NCI-H1048 (cell line): ENCODE results near the gene RELCH.

Experiments
- DNase-seq: peaks from one replicate; lab custom pipeline; 2025; lab: John Stamatoyannopoulos, UW

RELCH gene

DNA sequence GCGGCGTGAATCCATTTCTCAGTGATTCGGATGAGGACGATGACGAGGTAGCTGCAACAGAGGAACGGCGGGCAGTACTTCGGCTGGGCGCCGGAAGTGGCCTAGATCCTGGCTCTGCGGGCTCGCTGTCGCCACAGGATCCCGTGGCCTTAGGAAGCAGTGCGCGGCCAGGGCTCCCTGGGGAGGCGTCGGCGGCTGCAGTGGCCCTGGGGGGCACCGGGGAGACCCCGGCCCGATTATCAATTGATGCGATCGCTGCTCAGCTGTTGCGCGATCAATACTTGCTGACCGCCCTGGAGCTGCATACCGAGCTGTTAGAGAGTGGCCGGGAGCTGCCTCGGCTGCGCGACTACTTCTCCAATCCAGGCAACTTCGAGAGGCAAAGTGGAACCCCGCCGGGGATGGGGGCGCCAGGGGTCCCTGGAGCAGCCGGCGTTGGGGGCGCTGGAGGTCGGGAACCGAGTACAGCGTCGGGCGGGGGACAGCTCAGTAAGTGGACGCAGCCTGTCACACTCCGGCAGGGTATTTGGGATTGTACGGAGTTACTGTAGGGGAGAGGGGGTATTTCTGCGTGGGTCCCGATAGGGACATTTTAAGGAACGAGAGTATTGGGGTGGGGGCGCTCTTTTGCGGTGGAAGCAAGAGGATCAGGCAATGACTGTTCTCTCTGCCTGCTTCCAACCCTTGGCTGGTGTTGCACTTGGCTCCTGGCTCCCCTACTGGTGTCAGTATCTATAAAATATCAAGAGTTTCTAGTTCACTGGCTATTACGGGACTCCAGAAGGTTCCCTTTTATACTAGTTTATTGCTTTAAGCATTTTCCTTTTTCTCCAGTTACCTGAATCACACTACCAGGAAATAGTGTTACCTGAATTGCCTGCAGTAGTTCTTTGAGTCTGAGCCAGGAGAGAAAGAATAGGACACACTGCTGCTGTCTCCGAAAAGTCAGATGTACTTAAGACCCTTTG, 772 bp downstream of the RELCH start:
- no peak for DNase-seq

DNA sequence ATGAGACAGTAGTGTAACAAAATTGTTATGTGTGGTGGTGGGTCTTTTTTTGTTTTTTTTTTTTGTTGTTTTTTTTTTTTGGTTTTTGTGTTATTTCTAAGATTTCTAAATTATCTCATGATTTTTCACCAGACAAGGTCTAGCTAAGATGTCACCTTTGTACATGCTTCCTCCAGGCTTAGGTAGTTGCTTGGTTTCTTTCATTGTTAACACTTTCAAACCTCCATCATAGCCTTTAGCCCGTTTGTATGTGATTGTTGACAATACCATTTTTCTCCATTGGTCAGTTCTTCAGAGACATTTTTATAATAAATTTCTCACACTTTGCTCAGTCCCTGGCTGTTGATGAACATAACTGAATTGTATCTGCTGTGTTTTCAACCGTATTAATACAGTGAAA, 2.2 kb downstream of the RELCH start:
- no peak for DNase-seq

DNA sequence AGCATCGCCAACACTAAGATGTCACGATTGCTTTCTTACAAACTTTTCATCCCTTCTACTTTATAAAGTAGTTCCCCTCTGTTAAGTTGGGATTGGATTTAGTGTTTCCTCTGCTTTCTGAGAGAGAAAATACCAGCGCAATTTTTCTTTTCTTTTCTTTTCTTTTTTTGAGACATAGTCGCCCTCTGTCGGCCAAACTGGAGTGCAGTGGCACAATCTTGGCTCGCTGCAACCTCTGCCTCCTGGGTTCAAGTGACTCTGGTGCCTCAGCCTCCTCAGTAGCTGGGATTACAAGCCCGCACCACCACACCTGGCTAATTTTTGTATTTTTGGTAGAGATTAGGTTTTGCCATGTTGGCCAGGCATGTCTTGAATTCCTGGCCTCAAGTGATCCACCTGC, 9.0 kb downstream of the RELCH start:
- no peak for DNase-seq

DNA sequence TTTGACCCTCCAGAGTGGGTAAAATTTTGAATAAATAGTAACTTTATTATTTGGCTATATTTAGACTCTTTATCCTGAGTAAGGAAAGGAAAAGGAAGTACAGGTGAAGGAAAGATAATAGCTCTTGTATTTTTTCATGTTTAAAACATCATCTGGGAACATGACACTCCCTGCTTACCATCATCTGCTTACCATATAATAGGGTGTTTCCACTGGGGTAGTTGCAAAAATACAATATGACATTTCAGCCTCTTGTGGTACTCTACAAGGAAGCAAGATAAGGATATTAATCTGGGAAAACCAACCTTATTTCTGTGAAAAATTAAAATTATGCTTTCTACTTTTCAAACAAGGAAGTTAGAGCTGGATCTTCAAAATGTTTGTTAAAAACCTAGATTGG, 9.9 kb downstream of the RELCH start:
- DNase-seq = no peak

DNA sequence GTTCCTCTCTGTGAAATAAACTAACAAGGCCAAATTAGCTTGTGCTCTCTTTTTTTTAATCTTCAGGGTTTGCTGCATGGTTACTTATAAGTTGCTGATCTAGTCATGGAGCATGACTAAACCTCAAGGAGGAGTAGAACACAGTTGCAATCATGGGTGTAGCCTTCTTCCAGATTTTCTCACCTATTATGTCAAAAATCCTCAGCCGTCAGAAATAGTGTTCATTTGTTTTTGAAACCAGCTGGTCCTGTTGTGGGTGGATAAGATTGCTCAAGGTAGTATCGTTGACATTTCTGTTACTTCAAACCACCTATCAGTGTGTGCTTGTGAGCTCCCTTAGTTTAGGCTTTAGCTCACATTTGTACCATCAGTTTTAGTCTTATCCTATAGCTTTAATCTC, 11.2 kb downstream of the RELCH start:
- no peak for DNase-seq

DNA sequence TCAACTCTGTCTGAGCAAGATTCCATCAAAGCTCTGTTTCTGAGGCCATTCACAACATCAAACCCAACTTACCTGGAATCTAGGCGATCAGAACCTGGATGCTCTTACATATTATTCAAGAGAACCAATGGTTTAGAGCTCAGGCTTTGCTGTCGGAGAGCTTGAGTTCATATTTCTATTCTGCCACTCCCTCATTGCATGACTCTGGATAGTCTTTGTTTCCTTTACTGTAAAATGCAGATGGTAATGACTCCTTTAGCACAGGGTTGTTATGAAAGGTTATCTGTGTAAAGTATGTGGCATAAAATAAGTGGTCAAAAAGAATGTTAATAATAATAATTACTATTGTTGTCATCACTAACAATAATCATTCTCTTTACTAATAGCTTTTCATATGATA, 12.6 kb downstream of the RELCH start:
- DNase-seq = no peak

DNA sequence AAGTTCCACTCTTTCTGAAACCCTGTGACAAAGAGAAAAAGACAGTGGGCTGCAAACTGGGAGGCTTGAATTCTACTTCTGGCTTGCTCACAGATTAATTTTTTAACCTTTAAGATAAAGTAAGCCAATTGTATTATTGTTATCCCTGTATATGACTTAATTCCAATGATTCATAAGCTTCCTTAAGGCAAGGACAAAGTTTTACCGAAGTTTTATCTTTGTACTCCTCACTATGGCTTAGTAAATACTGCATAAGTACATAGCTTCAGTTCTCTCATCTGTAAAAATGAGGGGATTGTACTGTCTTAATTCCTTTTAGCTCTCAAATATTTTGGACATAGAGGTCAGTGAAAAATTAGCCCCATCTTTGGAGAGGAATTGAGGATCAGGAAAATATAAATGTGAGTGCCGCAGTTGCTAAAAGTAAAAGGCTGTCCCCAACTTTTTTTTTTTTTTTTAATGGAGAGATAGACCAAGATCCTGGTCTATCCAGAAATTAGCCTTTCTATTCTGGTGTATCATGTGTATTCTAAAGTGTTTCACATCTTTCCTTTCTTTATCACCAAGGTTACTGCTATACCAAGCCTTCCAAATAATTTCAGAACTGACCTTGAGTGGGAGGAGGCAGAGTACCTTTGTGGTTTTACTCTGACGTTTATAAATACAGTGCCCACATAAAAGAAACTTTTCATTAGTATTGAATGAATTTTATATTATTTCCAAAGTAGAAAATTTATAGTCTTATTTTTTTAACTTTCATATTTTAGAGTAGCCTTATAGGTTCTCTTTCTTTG, 13.3 kb downstream of the RELCH start:
- no peak for DNase-seq

DNA sequence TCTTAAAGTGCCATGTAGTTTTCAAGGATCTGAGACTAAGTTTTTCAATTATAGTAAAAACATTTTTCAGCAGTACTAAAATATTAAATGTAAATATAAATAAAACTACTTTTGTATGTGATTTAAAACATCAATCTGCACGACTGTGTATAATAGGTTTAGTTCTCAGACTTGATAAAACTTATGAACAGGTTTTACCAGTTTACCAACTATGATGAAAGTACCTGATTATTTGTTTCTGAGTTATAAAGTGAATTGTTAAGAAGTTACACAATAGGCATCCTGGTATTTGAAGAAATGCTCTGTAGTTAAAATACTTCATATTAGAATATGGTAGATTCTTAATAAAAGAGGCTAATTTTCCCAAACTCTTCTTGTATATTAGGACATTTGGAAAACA, 14.8 kb downstream of the RELCH start:
- DNase-seq = no peak

DNA sequence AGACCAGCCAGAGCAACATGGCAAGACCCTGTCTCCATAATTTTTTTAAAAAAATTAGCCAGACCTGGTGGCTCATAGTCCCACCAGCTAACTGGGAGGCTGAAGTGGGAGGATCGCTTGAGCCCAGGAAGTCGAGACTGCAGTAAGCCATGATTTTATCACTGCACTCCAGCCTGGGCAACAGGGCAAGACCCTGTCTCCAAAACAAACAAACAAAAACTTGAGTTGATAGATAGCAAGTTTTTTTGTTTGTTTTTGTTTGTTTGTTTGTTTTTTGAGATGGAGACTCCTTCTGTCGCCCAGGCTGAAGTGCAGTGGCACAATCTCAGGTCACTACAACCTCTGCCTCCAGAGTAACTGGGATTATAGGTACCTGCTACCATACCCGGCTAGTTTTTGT, 18.8 kb downstream of the RELCH start:
- DNase-seq = no peak

DNA sequence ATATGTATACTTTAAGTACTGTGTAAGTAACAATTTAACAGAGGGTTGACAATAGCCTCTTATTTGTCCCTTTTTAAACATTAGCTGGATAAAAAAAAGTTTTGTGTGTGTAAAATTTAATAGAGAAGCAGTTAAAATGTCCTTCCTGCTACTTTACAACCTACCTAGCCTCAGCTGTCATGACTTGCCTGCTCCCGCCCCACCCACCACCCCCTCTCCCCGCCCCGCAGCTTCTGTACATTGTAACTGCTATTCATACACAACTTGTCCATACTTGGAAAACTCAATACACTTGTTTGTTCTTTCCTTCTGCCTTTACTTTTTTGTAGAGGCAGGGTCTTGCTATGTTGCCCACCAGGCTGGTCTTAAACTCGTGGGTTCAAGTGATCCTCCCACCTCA, 19.5 kb downstream of the RELCH start:
- DNase-seq = no peak

DNA sequence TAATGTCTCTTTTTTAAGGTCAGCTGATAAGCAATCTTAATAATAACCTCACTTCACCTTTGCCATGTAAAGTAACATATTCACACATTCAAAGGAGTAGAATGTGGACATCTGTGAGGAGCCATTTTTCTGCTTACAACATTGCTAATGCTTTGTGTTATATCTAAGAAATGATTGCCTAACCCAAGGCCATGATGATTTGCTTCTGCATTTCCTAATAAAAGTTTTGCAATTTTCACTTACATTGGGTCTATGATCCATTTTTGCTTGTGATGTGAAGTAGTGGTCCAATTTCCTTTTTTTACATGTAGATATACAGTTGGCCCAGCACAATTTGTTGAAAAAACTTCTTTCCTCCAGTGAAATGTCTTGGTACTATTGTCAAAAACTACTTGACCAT, 22.0 kb downstream of the RELCH start:
- DNase-seq = no peak

DNA sequence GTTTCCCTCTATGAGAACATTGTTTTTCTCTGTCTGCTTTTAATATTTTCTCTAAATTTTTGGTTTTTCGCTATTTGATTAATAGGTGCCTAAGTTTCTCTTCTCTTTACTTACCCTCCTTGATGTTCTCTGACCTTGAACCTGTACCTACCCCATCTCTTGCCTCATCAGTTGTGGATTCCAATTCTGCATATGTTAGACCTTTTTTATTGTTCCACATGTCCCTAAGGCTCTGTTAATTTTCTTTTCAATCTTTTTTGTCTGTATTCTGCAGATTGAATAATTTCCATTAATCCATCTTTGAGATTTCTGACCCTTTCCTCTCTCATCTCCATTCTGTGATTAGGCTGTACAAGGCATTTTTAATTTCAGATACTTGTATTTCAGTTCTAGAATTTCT, 23.1 kb downstream of the RELCH start:
- no peak for DNase-seq

DNA sequence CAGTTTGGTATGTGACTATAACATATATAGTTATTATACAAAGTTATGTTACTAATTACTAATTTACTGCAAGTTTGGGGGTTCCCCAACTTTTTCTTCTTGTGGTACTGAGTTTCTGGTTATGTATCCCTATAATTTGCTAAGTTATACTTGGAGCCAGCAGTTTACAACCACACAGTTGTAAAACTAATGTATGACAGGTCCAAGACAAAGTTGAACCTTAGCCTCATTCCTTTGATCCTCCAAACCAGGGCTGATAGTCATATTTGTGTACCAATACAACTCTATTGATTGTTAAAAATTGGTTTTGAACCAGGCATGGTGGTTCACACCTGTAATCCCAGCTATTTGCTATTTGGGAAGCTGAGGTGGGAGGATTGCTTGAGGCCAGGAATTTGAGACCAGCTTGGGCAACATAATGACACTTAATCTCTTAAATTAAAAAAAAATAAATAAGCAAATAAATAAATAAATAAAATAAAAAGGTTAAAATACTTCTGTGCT, 24.3 kb downstream of the RELCH start:
- no peak for DNase-seq

DNA sequence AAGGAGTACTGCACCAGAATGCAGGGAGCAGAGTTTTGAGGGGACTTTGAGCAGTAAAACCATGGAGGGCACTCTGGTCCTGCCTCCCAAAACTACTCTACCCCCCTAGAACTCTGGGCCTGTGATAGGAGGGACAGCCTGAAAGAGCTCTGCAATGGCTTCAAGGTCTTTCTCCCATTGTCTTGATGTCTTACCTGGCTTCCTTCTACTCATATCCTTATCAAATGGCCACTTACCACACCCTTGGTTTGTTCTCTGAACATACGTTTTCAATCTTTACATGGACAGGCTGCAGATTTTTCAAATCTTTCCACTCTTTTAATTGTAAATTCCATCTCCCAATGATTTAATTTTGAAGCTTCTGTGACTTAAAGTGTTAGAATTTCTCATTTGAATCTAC, 27.7 kb downstream of the RELCH start:
- no peak for DNase-seq

DNA sequence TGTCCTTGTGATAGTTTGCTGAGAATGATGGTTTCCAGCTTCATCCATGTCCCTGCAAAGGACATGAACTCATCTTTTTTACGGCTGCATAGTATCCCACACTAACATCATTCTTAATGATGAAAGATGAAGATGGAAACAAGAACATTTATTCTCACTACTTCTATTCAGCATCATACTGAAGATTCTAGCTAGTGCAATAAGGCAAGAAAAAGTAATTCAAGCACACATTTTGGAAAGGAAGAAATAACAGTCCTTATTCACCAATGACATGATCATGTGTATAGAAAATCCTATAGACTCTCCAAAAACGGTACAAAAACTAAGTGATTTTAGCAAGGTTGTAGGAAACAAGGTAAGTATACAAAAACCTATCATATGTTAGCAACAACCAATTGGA, 37.2 kb downstream of the RELCH start:
- DNase-seq = no peak

DNA sequence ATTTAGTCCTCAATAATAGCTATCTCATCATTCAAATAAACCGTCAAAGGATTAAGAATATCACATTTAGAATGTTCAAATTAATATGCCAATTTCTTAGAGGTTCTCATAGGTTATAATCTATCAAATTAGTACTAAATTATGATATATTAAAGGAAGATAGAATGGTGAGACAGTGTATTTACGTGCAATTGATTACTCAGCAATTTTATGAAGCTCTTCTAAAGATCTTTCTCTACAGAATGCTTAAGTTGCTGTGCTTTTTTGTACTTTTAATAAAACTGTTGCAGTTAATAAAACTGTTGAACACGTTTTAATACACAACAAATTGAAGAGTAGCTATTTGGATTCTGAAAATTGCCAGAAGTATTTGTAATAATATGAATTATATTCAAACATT, 39.0 kb downstream of the RELCH start:
- DNase-seq = no peak

DNA sequence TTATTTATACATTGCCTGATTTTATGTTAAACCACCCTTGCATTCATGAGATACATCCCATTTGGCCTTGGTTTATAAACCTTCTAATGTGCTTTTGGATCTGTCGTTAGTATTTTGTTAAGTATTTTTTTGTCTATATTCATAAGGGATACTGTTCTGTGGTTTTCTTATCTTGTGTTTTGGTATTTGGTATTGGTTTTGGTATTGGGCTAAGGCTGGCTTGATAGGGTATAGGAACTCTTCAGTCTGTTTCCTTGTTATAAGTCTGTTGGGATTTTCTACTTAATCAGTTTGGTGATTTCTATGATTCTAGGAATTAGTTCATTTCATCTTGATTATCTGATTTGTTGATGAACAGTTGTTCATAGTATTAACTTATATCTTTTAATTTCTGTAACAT, 49.2 kb downstream of the RELCH start:
- DNase-seq = no peak

DNA sequence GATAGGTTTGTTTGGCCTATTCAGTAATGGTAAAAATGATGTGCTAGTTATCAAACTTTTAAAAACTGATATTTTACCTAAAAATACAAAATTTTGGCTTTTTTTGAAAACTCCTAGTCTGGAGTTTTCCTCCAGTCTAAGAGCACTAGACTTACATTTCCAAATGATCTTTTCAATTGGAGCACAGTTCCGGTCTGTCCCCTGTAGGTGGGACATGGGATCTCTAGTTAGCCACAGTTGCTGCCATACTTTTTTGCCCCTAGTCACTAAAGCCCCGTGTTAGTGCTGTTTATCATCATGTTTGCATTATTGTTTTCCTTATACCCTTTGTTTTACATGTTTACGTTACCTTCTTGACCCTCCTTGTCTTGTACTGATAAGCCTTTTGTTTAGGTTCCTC, 52.4 kb downstream of the RELCH start:
- no peak for DNase-seq

DNA sequence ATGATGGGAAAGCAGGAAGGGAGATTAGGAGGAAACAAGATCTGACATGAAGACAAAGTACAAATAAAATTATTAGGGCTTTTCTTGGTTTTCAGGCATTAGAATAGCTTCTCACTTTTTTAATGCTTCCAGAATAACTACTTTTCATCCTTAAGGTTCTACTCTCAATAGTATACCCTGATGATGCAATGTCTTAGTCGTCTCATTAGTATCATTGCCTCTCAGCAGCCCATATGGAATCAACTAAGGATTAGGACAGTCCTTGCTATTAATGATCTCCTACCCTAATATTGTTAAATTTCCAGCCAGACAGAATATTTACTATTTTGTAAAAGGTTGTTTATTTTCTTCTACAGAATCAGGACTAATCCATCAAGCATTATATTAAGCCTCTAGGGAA, 55.9 kb downstream of the RELCH start:
- no peak for DNase-seq

DNA sequence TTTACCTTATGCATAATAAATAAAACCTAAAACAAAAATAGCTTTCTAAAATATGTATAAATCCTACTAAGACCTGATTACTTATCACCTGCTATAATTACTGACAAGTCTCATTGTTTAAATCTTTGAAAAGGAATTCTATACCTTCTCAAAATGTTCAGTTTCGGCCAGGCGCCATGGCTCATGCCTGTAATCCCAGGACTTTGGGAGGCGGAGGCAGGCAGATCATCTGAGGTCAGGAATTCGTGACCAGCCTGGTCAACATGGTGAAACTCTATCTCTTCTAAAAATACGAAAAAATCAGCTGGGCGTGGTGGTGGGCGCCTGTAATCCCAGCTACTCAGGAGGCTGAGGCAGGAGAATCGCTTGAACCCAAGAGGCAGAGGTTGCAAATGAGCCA, 58.1 kb downstream of the RELCH start:
- DNase-seq = no peak

DNA sequence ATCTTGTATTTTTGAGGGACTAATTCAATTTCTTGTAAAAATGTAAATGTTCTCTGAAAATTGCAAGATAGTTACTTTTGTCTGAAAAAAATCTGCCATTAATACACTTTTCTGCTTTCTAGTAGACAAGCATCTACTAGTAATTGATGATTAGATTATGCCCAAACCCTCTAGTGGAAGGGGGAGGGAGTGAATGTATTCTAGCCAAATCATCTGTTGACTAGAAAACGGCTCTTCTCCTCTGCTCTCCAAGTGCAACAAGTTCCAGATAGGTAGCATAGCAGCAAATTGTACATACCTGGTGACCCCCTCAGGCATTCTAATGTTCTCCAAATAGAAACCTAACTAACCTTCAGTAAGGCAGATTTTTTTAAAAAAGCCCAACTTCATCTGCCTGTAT, 58.6 kb downstream of the RELCH start:
- no peak for DNase-seq

DNA sequence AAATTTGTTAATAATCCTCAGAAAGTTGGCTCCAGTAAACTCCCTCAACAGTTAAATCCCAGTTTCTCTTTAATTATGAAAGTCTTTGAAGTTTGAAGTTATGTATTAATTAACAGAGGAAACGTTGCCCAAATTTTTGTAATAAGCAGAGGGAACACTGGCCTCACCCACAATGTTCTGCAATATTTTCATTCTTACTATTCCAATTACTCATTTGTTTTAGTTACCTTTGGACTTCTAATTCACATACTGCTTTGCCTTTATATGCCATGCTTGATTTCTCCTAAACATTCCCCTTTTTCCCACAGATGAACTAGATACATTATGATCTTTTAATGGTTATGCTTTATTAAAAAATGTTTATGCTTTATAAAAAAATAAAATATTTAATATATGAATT, 61.3 kb downstream of the RELCH start:
- no peak for DNase-seq

DNA sequence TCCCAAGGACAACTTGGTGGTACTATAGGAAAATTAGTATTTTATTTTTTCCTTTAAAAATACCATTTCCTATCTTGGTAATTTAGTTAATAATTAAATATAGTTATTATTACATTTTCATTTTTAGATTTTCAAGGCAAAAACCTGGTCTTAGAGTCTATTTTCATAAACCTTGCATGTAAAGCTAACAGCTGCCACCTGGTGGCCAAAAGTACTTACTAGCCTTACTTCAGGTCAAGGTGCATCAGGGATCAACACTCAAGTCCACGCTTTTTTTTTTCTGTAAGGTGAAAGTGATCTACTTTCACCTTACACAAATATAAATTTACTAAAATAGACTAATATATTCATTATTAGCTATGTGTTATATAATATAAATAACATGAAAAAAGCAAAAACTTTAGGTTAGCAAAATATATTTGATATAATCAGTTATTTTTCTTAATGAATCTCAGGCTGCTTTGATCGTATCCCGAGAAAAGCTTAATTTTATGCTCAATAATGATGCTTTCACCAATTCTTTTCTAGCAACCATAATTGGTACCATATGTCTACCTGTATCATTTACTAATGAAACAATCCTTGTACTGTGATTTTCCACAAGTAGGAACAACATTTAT, 62.5 kb downstream of the RELCH start:
- peak; percentile 1 for DNase-seq
